NOMO-1 treated with dmso at 0.1 percent for 144 hours (cell line): Measurements from ENCODE around the gene ATXN10.
A peak's percentile ranks its signal among the peaks of the same experiment; 100 is the strongest.

Experiments used
- DNase-seq: peaks from one replicate; lab custom pipeline; 2025; ENCODE audit not compliant: unreplicated experiment; lab: John Stamatoyannopoulos, UW

The ATXN10 gene

GRCh38 chr22:45757068-45757467, 85.4 kb downstream of the ATXN10 start:
- DNase-seq, result no peak

- DNase-seq, result no peak
These were observed 86.3 kb downstream of the ATXN10 start for GRCh38 chr22:45757936-45758335.

DNA sequence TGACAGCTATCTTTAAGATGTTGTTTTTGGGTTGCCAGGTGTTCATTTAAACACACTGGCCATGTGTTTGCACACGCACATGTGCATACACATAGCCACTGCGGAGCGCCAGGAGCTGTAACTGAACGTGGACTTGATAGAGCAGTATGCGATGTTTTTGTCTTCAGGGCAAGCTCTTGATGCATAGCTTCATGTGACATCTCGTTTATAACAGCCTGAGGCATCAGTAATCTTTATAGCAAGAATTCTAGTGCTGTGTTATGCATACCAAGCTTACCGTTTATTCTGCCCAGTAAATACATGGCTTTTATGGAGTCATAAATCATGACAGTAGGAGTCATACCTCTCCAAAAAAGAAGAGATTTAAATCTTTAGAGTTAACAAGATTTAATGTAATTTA, 87.0 kb downstream of the ATXN10 start:
- DNase-seq, result no peak

DNA sequence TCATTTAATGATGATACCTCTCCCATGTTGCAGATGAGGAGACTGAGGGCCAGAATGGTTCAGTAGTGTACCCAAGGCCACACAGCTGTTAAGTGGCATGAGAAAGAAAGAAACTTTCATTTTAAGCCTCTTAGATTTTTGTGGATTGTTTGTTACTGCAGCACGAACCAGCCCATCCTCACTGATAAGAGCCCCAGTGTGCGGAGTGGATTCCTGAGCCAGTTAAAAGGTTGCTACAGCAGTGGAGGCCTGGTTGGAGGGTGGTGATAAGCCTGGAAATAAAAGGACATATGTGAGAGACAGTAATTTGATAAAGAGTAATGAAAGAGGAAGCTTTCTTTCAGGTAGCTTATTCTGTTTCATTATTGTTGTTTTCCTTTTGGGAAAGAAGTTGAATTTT, 89.0 kb downstream of the ATXN10 start:
- DNase-seq, result no peak

DNA sequence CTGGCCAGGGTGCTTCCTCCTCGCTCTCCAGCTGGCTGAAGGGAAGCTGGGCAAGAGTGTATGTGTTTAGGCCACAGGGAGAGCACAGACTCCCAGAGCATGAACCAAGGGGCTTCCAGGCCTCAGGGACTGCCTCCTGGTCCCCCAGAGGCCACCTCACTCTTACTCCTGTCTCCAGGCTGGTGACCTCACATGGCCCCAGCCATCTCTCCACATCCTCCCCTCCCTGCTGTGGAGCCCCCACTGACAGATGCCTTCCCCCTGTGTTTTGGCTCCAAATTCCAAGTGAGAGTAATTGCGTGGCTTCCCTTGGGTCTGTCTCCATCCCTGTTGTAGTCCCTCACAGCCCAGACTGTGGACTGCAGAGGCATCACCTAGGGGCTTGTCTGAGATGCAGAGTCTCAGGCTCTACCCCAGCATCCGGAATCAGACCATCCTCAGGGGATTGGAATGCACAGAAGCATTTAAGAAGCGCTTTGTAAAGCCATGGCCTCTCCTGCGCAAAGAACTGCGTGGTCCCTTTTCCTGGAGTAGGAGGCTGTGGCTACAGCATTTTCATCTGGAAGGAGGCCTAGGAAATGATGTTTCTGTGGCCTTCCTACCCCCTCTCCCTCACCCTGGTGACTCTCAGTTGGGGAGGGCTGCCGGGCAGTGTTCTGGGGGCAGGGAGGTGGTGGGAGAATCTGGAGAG, 91.1 kb downstream of the ATXN10 start:
- no peak for DNase-seq

DNA sequence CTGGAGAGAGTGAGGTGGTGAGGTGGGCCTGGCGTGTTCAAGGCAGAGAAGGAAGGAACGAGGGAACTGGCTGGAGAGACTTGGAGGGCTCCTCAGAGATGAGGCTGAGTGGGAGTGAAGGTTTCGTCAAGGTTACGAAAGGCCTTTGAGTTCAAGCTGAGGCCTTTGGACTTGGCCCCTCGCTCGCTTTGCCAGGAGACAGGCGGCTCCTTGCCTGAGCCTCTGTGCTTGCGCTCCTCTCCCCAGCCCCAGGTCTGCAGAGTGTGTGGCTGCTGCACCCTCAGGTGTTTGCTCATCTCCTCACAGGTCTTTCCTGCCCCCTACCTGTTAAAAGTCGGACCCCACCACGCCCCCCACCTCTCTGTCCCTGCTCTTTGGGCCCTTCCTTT, 91.6 kb downstream of the ATXN10 start:
- no peak for DNase-seq

DNA sequence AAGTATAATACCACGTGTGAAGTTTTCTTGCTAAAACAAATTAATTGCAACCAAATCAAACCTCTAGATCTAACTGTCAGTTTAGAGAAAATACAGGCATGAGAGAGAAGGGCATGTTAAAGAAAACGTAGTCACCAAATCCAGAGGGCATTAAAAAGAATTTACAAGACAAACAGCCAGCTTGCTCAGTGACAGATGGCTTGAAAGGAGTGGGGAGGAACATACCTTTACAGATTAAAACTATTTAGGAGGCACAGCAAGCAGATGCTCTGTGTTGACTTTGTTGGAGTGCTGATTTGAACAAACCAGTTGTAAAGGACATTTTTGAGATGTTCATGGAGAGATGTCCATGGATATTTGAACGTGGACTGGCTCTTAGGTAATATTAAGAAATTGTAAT, 96.9 kb downstream of the ATXN10 start:
- no peak for DNase-seq

- DNase-seq, result no peak
These were observed 98.1 kb downstream of the ATXN10 start for GRCh38 chr22:45769569-45770210.

- no peak for DNase-seq
These were observed 98.9 kb downstream of the ATXN10 start for GRCh38 chr22:45770506-45770905.

DNA sequence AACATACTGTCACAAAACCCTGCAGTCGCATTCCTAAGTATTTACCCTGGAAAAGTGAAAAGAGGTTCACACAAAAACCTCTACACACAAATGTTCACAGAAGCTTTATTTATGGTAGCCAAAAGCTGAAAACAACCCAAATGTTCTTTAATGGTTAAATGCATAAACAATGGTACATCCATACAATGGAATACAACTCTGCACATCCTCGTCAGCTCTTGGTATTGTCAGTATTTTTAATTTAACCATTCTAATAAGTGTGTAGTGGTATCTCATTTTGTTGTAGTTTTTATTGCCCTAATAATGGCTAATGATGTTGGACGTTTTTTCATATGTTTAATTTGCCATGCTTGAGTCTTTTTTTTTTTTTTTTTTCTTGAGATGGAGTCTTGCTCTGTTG, 99.4 kb downstream of the ATXN10 start:
- DNase-seq, result no peak

GRCh38 chr22:45771711-45772110, 100.1 kb downstream of the ATXN10 start:
- DNase-seq, result no peak

- DNase-seq, result no peak
These were observed 101.1 kb downstream of the ATXN10 start for GRCh38 chr22:45772743-45773142.

DNA sequence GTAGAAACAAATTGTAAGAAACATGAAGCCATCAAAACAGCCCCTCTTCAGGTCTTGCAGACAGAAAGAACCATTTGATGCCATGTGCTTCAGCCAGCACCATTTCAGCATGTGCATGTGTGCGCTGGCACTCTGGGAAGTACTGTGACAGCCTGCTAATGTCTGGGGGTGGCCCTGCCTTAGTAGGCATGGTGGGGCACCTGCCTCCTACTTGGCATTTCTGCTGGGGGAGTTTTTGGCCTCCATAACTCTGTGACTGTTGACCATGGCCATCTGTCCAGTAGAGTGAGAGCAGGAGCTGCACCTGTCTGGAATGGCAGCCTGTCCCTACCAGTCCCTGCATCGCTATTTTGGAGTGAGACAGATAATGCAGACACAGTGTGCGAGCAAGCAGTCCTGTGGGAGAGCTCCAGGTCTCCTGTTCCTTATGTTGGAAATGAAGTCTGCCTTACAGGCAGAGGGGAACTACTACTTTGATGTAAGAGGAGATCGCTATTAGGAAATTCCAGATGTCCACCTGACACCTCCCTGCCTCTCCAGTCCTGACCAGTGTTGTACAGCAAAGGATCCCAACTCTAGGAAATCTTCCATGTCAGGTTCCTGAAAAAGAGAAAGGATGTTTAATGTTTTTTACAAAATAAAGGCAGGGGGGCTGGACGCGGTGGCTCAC, 102.5 kb downstream of the ATXN10 start:
- DNase-seq, result no peak

- DNase-seq, result no peak
These were observed 103.4 kb downstream of the ATXN10 start for GRCh38 chr22:45775062-45775461.

GRCh38 chr22:45775569-45776312, 104.1 kb downstream of the ATXN10 start:
- DNase-seq, result peak; percentile 0

DNA sequence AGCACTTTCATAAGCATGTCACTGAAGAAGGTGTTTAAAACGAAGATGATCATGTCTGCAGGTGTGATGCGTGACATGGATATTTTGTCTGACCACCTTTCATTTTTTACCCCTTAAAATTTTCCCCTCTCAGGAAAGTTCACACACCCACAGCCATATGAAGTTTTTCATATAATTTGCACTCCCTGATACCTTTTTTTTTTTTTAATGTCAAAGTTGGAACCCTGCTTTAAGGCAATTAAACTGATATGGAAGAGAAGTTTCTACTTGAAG, 104.6 kb downstream of the ATXN10 start:
- DNase-seq, result no peak

DNA sequence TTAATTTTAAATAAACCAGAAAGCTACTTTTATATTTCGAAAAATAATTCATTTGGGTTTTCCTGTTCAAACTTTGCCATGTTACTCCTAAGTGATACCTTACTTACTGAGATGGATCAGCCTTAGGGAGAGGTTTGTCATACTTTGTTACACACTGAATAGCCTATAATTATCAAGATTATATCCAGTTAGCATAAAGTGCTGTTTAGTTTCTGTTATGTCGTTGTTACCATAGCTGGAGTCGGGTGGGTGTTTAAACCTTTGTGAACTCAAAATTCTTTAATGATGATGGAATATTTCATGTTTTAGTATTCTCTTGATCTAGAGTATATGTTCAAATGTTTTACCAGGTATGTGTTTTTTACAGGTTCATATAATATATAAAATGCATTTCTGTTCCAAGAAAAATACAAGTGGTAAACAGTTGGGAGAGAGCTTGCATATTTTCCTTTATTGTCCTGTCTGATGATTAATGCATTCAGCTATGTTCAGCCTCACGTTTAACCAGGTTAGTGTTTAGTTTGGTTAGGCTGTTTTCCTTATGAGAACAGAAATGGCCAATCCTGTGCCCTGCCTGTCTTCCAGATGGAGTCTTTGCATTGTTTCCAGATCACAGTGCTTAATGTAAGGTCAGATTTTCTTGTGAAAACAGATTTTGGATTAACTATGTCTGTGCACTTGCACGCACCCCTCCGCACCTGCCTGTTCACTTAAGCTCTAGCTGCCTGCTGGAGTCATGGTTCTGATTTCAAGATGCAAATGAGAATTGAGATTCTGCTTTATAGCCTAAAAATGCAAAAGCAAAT, 105.6 kb downstream of the ATXN10 start:
- no peak for DNase-seq

DNA sequence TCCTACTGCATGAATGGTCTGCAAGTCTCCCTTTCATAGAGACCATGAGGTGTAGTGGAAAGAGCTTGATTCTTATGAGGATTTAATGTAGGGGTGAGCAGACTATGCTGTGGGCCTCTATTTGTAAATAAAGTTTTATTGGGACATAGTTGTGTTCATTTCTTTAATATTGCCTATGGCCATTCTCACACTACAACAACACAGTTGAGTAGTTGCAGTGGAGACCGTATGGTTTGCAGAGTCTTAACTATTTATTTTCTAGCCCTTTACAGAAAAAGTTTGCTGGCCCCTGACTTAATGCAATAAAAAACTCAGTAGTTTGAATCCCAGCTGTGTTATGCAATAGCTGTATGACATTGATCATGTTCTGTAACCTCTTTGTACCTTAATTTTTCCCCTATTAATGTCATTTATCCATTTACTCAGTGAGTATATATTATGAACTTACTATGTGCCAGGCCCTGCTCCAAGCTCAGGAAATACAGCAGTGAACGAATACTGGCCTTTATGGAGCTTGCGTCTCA, 106.3 kb downstream of the ATXN10 start:
- no peak for DNase-seq

DNA sequence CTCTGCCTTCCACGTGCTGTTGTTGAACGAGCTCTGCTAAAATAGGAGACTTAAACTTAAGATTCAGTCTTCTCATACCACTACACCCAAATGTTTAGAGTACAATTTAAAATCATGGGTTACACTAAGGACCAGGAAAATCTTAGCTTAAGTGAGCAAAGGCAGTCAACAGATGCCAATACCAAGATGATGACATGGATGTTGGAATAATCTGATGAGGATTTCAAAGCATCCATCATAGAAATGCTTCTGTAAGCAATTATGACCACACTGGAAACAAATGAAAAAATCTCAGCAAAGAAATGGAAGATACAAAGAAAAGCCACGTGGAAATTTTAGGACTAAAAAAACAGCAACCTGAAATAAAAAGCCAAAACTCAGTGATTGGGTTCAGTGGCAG, 109.8 kb downstream of the ATXN10 start:
- DNase-seq, result no peak

DNA sequence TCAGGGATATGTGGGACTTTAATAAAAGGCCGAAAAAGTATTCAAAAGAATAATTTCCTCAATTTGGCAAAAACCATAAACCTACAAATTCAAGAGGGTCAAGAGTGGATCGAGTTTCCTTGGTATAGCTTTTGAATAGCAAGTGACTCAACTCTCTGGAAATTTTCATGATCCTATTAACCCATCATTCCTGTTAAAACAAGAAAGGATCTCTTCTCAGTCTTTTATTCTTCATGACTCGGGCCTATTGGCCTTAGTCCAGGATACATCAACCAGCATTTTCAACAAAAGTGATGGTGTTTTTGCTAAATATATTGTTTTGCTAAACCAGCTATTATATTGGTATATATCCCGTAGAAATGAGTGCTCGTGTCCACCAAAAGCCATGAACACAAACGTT, 110.3 kb downstream of the ATXN10 start:
- no peak for DNase-seq

- no peak for DNase-seq
These were observed 111.4 kb downstream of the ATXN10 start for GRCh38 chr22:45783021-45783420.
